NB4 (cell line): ENCODE data around the gene BCAR3.

Experiments
- MYC ChIP-seq: IDR thresholded peaks from 2 replicates; pipeline ENCODE4 v1.6.1; 2011; ENCODE audit warnings: low read depth, low read length
- POLR2A ChIP-seq: IDR thresholded peaks from 2 replicates; pipeline ENCODE4 v1.6.1; 2011; ENCODE audit warnings: mild to moderate bottlenecking; ENCODE audit not compliant: insufficient read length; ENCODE audit errors: extremely low read depth
- TF ChIP-seq, protein P1 (sequence below): IDR thresholded peaks from one replicate; pipeline ENCODE4 v1.5.1; 2012; ENCODE audit warnings: low read depth, low read length
- TF ChIP-seq, protein P2 (sequence below): IDR thresholded peaks from 2 replicates; pipeline ENCODE4 v1.6.1; 2011; ENCODE audit warnings: low read depth, low read length

DNA sequence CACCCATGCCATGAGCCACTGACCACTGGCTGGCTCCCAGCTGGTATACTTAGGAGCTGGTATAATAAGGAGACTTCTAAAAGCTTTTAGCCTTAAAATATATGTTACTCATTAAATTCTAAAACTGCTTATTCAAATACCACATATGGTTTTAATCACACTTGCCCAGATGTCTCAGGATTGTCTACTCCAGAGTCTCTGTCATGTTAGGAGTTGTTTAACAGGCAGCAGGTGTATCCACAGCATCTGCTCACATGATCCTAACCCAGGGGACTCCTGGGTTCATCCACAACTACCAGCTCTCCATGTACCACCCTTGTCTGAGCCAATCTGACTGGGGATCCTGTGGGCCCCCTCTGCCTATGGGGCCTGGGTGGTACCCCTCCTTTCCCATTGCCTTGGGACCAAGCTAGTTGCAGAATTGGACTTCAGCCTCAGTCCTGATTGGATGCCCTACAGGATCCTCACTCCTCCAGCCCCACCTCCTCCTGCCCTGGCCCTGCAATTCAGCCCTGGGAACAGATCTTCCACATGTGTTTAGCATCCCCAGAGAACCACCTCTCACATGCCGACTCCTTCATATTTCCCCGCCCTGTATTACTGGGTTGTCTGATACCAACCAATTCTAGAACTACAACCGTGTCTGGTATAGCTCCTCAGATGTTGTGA lies 61.3 kb downstream of the BCAR3 start:
- TF ChIP-seq, protein P1, sequence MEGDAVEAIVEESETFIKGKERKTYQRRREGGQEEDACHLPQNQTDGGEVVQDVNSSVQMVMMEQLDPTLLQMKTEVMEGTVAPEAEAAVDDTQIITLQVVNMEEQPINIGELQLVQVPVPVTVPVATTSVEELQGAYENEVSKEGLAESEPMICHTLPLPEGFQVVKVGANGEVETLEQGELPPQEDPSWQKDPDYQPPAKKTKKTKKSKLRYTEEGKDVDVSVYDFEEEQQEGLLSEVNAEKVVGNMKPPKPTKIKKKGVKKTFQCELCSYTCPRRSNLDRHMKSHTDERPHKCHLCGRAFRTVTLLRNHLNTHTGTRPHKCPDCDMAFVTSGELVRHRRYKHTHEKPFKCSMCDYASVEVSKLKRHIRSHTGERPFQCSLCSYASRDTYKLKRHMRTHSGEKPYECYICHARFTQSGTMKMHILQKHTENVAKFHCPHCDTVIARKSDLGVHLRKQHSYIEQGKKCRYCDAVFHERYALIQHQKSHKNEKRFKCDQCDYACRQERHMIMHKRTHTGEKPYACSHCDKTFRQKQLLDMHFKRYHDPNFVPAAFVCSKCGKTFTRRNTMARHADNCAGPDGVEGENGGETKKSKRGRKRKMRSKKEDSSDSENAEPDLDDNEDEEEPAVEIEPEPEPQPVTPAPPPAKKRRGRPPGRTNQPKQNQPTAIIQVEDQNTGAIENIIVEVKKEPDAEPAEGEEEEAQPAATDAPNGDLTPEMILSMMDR: no peak
- TF ChIP-seq, protein P2, sequence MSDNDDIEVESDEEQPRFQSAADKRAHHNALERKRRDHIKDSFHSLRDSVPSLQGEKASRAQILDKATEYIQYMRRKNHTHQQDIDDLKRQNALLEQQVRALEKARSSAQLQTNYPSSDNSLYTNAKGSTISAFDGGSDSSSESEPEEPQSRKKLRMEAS: no peak
- TF ChIP-seq POLR2A (no peak), MYC (no peak)
